ENCODE data around the gene POLA1.

DNA sequence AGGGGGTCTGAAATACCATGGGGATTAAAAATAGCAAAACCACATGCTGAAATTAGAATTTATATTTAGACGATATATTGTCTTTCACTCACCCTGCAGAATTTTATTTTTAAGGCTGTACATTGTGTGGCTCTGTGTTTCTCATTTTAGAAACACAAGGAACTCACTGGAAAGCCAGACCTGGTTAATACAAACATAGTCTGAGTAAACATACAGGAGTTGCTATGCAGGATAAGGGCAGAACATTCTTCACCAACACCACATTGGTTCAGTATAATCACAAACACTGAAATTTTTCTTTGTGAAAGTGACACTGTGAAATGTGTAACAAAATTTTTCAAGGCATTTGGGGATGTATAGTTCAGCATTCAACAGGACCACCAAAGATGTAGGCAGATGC lies 206.5 kb downstream of the POLA1 start:
- TF ChIP-seq OSR1 (CRISPR knock-in tag; IDR thresholded peaks at IDR 0.05) = no peak
- TF ChIP-seq ZNF70 (CRISPR knock-in tag; IDR thresholded peaks at IDR 0.05) = no peak
- no peak for TF ChIP-seq ZFP30 (CRISPR knock-in tag; IDR thresholded peaks at IDR 0.05)
- no peak for TF ChIP-seq SNAI2 (CRISPR knock-in tag; IDR thresholded peaks at IDR 0.05)
- TF ChIP-seq GLIS3 (CRISPR knock-in tag; IDR thresholded peaks at IDR 0.05) = no peak
- no peak for TF ChIP-seq TSHZ2 (CRISPR knock-in tag; IDR thresholded peaks at IDR 0.05)
- TF ChIP-seq, protein P1, sequence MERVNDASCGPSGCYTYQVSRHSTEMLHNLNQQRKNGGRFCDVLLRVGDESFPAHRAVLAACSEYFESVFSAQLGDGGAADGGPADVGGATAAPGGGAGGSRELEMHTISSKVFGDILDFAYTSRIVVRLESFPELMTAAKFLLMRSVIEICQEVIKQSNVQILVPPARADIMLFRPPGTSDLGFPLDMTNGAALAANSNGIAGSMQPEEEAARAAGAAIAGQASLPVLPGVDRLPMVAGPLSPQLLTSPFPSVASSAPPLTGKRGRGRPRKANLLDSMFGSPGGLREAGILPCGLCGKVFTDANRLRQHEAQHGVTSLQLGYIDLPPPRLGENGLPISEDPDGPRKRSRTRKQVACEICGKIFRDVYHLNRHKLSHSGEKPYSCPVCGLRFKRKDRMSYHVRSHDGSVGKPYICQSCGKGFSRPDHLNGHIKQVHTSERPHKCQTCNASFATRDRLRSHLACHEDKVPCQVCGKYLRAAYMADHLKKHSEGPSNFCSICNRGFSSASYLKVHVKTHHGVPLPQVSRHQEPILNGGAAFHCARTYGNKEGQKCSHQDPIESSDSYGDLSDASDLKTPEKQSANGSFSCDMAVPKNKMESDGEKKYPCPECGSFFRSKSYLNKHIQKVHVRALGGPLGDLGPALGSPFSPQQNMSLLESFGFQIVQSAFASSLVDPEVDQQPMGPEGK (CRISPR knock-in tag; IDR thresholded peaks at IDR 0.05; ENCODE audit: borderline replicate concordance) = no peak
- no peak for TF ChIP-seq ISL1 (CRISPR knock-in tag; IDR thresholded peaks at IDR 0.05)
- TF ChIP-seq CREB5 (CRISPR knock-in tag; IDR thresholded peaks at IDR 0.05; ENCODE audit: low read depth) = no peak
- no peak for TF ChIP-seq TCF4 (CRISPR knock-in tag; IDR thresholded peaks at IDR 0.05; ENCODE audit: borderline replicate concordance)
- TF ChIP-seq ARNTL (CRISPR knock-in tag; IDR thresholded peaks at IDR 0.05; ENCODE audit: borderline replicate concordance, low read depth) = no peak
